ENCODE results near the gene SIAH2. TPM values are rescaled to one million over a fixed set of nuclear protein-coding genes. Genes with fewer than 3 reads are reported as not detected.
A peak's percentile ranks its signal among the peaks of the same experiment; 100 is the strongest.
"Not testable (repeated sequence)": the region's sequence is repeated elsewhere in the genome, so short reads cannot be mapped to it uniquely, and the experiment has no call there.

SIAH2 gene
- total RNA-seq, 2 experiments from 2014 or later: 22.2 to 29.1 TPM

GRCh38 chr3:150797155-150797554 is 34.2 kb upstream of the SIAH2 start:
- DNase-seq (ENCODE audit: low spot score): no peak
- CTCF ChIA-PET (ENCODE audit: unreplicated experiment): no interaction called here
- no peak overlapping the region for H2AFZ ChIP-seq (ENCODE audit: low read length)
- BruUV-seq (replicated peaks): no TSS peak
- no peaks in the 10 kb centered on the region for H3K36me3 ChIP-seq (ENCODE audit: insufficient read depth, low read length)
- no peak overlapping the region for H3K27ac ChIP-seq (ENCODE audit: low read depth, low read length, poor library complexity, severe bottlenecking)
- intact Hi-C loops (cut with micrococcal nuclease; ENCODE audit: unreplicated experiment): no loop called here
- TF ChIP-seq CTCF (conservative IDR thresholded peaks at IDR 0.05; ENCODE audit: low read length): no peak
- TF ChIP-seq EZH2phosphoT487 (IDR thresholded peaks at IDR 0.05; ENCODE audit: borderline replicate concordance, low read depth, low read length): no peak
- H3K79me2 ChIP-seq (ENCODE audit: insufficient read depth, low read depth, low read length): no peaks in the 10 kb centered on the region
- H3K4me2 ChIP-seq (ENCODE audit: low read length): no peak overlapping the region
- no peaks in the 10 kb centered on the region for H3K4me1 ChIP-seq (ENCODE audit: insufficient read depth, low read length, poor library complexity, severe bottlenecking)
- no peaks in the 10 kb centered on the region for H4K20me1 ChIP-seq (ENCODE audit: insufficient read depth, low read length)
- H3K4me3 ChIP-seq (ENCODE audit: low read depth, low read length, poor library complexity, severe bottlenecking): no peak overlapping the region
- no peaks in the 10 kb centered on the region for H3K9me2 ChIP-seq (ENCODE audit: insufficient read depth, low read length)
- POLR2A ChIA-PET: no interaction called here
- H3K9me3 ChIP-seq (ENCODE audit: low read length): no peaks in the 10 kb centered on the region

DNA sequence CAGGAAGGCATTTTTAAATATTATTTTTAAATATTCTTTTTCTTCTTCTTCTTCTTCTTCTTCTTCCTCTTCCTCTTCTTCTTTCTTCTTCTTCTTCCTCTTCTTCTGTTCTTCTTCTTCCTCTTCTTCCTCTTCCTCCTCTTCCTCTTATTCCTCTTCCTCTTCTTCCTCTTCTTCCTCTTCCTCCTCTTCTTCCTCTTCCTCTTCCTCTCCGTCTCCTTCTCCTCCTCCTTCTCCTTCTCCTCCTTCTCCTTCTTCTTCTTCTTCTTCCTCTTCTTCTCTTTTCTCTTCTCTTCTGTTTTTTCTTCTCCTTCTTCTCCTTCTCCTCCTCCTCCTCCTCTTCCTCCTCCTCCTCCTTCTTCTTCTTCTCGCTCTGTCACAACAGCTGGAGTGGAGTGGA is 33.6 kb upstream of the SIAH2 start:
- DNase-seq (ENCODE audit: low spot score); intact Hi-C loops (cut with micrococcal nuclease; ENCODE audit: unreplicated experiment); H4K20me1 ChIP-seq (ENCODE audit: insufficient read depth, low read length); H3K27ac ChIP-seq (ENCODE audit: low read depth, low read length, poor library complexity, severe bottlenecking); H3K4me1 ChIP-seq (ENCODE audit: insufficient read depth, low read length, poor library complexity, severe bottlenecking); H3K36me3 ChIP-seq (ENCODE audit: insufficient read depth, low read length); H3K4me2 ChIP-seq (ENCODE audit: low read length); H3K9me3 ChIP-seq (ENCODE audit: low read length); CTCF ChIA-PET (ENCODE audit: unreplicated experiment); H3K79me2 ChIP-seq (ENCODE audit: insufficient read depth, low read depth, low read length); H3K9me2 ChIP-seq (ENCODE audit: insufficient read depth, low read length); H3K4me3 ChIP-seq (ENCODE audit: low read depth, low read length, poor library complexity, severe bottlenecking); H2AFZ ChIP-seq (ENCODE audit: low read length); BruUV-seq (replicated peaks): not testable (repeated sequence)
- POLR2A ChIA-PET: interaction anchor here (0.5 to 0.9 kb wide), 2 partner anchors 7 to 219 kb away, joined by 3 to 5 read pairs; no protein-coding TSS in a partner anchor

DNA sequence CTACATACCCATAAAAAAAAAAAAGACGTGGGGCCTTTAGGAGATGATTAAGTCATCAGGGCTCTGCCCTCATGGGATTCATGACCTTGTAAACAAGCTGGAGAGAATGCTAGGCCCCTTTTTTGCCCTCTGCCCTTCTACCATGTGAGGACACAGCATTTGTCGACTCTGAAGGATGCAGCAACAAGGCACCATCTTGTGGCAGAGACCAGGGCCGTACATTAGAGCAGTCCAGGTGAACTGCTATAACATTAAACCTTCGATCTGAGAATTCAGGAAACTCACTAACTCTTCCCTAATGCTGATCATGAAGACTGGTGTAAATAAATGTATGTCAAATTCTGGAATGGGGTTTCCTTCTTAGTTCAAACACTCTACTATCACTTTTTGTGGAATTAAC is 30.7 kb upstream of the SIAH2 start:
- ChIA-PET POLR2A (interaction anchor here (1.2 to 1.8 kb wide), 3 partner anchors 9 to 32 kb away, joined by 3 to 5 read pairs (median 4); no protein-coding TSS in a partner anchor), CTCF (ENCODE audit: unreplicated experiment) (no interaction called here)
- Histone ChIP-seq H3K4me2 (ENCODE audit: low read length) (no peak overlapping the region), H3K9me3 (ENCODE audit: low read length) (no peaks in the 10 kb centered on the region), H2AFZ (ENCODE audit: low read length) (no peak overlapping the region), H3K27ac (ENCODE audit: low read depth, low read length, poor library complexity, severe bottlenecking) (no peak overlapping the region), H3K9me2 (ENCODE audit: insufficient read depth, low read length) (no peaks in the 10 kb centered on the region), H3K79me2 (ENCODE audit: insufficient read depth, low read depth, low read length) (no peaks in the 10 kb centered on the region), H3K4me3 (ENCODE audit: low read depth, low read length, poor library complexity, severe bottlenecking) (no peak overlapping the region), H3K36me3 (ENCODE audit: insufficient read depth, low read length) (no peaks in the 10 kb centered on the region), H4K20me1 (ENCODE audit: insufficient read depth, low read length) (0 out of 2 replicates have a peak, but pooled peaks cover 4% of the 10 kb centered on the region), H3K4me1 (ENCODE audit: insufficient read depth, low read length, poor library complexity, severe bottlenecking) (no peaks in the 10 kb centered on the region)
- DNase-seq (ENCODE audit: low spot score): peak; percentile 4
- TF ChIP-seq EZH2phosphoT487 (IDR thresholded peaks at IDR 0.05; ENCODE audit: borderline replicate concordance, low read depth, low read length) (no peak), CTCF (conservative IDR thresholded peaks at IDR 0.05; ENCODE audit: low read length) (peak; percentile 58)
- no TSS peak for BruUV-seq (replicated peaks)
- intact Hi-C loops (cut with micrococcal nuclease; ENCODE audit: unreplicated experiment): no loop called here

All from OCI-LY7 (cell line).